SK-N-SH (cell line): ENCODE results near the gene UBE2D2. TPM values are rescaled to one million over a fixed set of nuclear protein-coding genes. Genes with fewer than 3 reads are reported as not detected.

ENCODE experiments used
- CTCF ChIA-PET: fragments of 300-600, 350-600 bp; formaldehyde crosslinking; extraction: SDS; loops from one replicate; lab custom pipeline; 2021; lab: Yijun Ruan, JAX
- POLR2A ChIA-PET: fragments of 350-600 bp; sonication (Branson Sonifier 250); formaldehyde crosslinking; extraction: SDS; loops from one replicate; lab custom pipeline; 2020; ENCODE audit warnings: antibody characterized with exemption, inconsistent platforms; lab: Yijun Ruan, JAX
- DNase-seq: peaks from one replicate; pipeline ENCODE4 v3.0.0; 2012
- H2AFZ ChIP-seq: fragments of 200-600 bp; sonication (generic); 2 replicates; pipeline ENCODE4 v1.8.1; 2016; ENCODE audit warnings: antibody characterized with exemption, mild to moderate bottlenecking, low read depth
- H3F3A ChIP-seq: fragments of 200-600 bp; sonication (generic); replicated peaks from 2 replicates; pipeline ENCODE3; 2016; ENCODE audit warnings: antibody characterized with exemption, mild to moderate bottlenecking; ENCODE audit not compliant: insufficient read depth
- H3K27ac ChIP-seq, 2 experiments: fragments of 200-500 bp in 1 of 2; fragments of 200-600 bp in 1 of 2; sonication (Bioruptor generic) in 1 of 2; sonication (generic), shearing (Covaris generic) in 1 of 2; 2 replicates each; pipeline versions ENCODE4 v1.5.1 to v1.6.1; 2014 to 2016; ENCODE audit warnings: low read depth in 2 of 2, inconsistent platforms in 1 of 2, low read length in 1 of 2, mild to moderate bottlenecking in 1 of 2, mixed read lengths in 1 of 2
- H3K27me3 ChIP-seq: fragments of 200-600 bp; sonication (generic), shearing (Covaris generic); 2 replicates; pipeline ENCODE4 v1.6.1; 2016; ENCODE audit warnings: mixed run types; ENCODE audit not compliant: insufficient read depth
- H3K36me3 ChIP-seq, 2 experiments: fragments of 200-500 bp in 1 of 2; fragments of 200-600 bp in 1 of 2; sonication (Bioruptor generic) in 1 of 2; sonication (generic) in 1 of 2; replicated peaks in 1 of 2; 2 replicates each; pipeline versions ENCODE3 to v1.5.1; 2014 to 2016; ENCODE audit warnings: low read length in 1 of 2, mild to moderate bottlenecking in 1 of 2; ENCODE audit not compliant: insufficient read depth in 2 of 2, control insufficient read depth in 1 of 2
- H3K4me1 ChIP-seq, 2 experiments: fragments of 200-500 bp in 1 of 2; fragments of 200-600 bp in 1 of 2; sonication (Bioruptor generic) in 1 of 2; sonication (generic), shearing (Covaris generic) in 1 of 2; 2 replicates each; pipeline versions ENCODE4 v1.5.1 to v1.6.1; 2014 to 2016; ENCODE audit warnings: low read depth in 1 of 2, low read length in 1 of 2, mixed run types in 1 of 2; ENCODE audit not compliant: insufficient read depth in 2 of 2, control insufficient read depth in 1 of 2
- H3K4me2 ChIP-seq: fragments of 200-600 bp; sonication (generic), shearing (Covaris generic); 2 replicates; pipeline ENCODE4 v1.6.1; 2017; ENCODE audit warnings: mixed run types
- H3K4me3 ChIP-seq, 2 experiments: fragments of 200-500 bp in 1 of 2; fragments of 200-600 bp in 1 of 2; sonication (Bioruptor generic) in 1 of 2; sonication (generic), shearing (Covaris generic) in 1 of 2; 2 replicates each; pipeline versions ENCODE4 v1.5.1 to v1.8.1; 2014 to 2016; ENCODE audit warnings: low read depth in 2 of 2, inconsistent platforms in 1 of 2, low read length in 1 of 2, mild to moderate bottlenecking in 1 of 2, mixed read lengths in 1 of 2, moderate library complexity in 1 of 2
- H3K79me2 ChIP-seq: fragments of 200-600 bp; sonication (generic); 2 replicates; pipeline ENCODE4 v1.8.1; 2017; ENCODE audit warnings: mild to moderate bottlenecking; ENCODE audit not compliant: insufficient read depth
- H3K9ac ChIP-seq: fragments of 200-600 bp; sonication (generic); 2 replicates; pipeline ENCODE4 v1.6.1; 2017; ENCODE audit warnings: mixed run types
- H3K9me2 ChIP-seq: fragments of 200-600 bp; sonication (generic); 2 replicates; pipeline ENCODE4 v1.6.1; 2017; ENCODE audit warnings: mixed run types
- H3K9me3 ChIP-seq: fragments of 200-600 bp; sonication (generic); 2 replicates; pipeline ENCODE4 v1.6.1; 2017; ENCODE audit warnings: mixed run types, mild to moderate bottlenecking, moderate library complexity
- H4K20me1 ChIP-seq: fragments of 200-600 bp; sonication (generic); 2 replicates; pipeline ENCODE4 v1.6.1; 2017; ENCODE audit warnings: mild to moderate bottlenecking, mixed run types; ENCODE audit not compliant: insufficient read depth
- ELF1 ChIP-seq: IDR thresholded peaks from 2 replicates; pipeline ENCODE4 v1.4.0; 2012
- EZH2phosphoT487 ChIP-seq: fragments of 200-600 bp; sonication (generic); IDR thresholded peaks from 2 replicates; pipeline ENCODE4 v1.6.1; 2017; ENCODE audit warnings: low read depth, mixed run types, mild to moderate bottlenecking, antibody characterized with exemption, moderate library complexity, borderline replicate concordance
- FOXJ3 ChIP-seq: sonication (generic); formaldehyde crosslinking; IDR thresholded peaks from 2 replicates; pipeline ENCODE4 v1.5.1; 2020; ENCODE audit warnings: mild to moderate bottlenecking, missing genetic modification reagents
- FOXM1 ChIP-seq: IDR thresholded peaks from 2 replicates; pipeline ENCODE4 v1.4.0; 2012; ENCODE audit warnings: low read depth, mild to moderate bottlenecking
- GABPA ChIP-seq: IDR thresholded peaks from 2 replicates; pipeline ENCODE4 v1.4.0; 2012; ENCODE audit warnings: low read depth, mild to moderate bottlenecking
- GATA2 ChIP-seq: sonication (generic); formaldehyde crosslinking; IDR thresholded peaks from 2 replicates; pipeline ENCODE4 v1.5.0; 2020; ENCODE audit warnings: mild to moderate bottlenecking, missing genetic modification reagents
- JUND ChIP-seq: IDR thresholded peaks from 2 replicates; pipeline ENCODE4 v1.4.0; 2012
- MEF2A ChIP-seq: IDR thresholded peaks from 2 replicates; pipeline ENCODE4 v1.4.0; 2012; ENCODE audit warnings: low read depth, borderline replicate concordance
- MXI1 ChIP-seq: IDR thresholded peaks from 2 replicates; pipeline ENCODE4 v1.6.1; 2012; ENCODE audit warnings: mild to moderate bottlenecking, low read depth, low read length, improper control_type of control experiment
- NFIC ChIP-seq: IDR thresholded peaks from 2 replicates; pipeline ENCODE4 v1.4.0; 2012; ENCODE audit warnings: borderline replicate concordance
- NRF1 ChIP-seq: IDR thresholded peaks from 2 replicates; pipeline ENCODE4 v1.6.1; 2012; ENCODE audit warnings: low read depth, mild to moderate bottlenecking, low read length
- POLR2AphosphoS5 ChIP-seq: IDR thresholded peaks from 2 replicates; pipeline ENCODE4 v1.6.1; 2012; ENCODE audit warnings: low read depth, low read length
- RAD21 ChIP-seq: IDR thresholded peaks from 2 replicates; pipeline ENCODE4 v1.6.1; 2012; ENCODE audit warnings: mild to moderate bottlenecking, low read length
- RCOR1 ChIP-seq: fragments of 150-350 bp; IDR thresholded peaks from 2 replicates; pipeline ENCODE4 v1.6.1; 2017; ENCODE audit warnings: antibody characterized with exemption, low read length
- SMC3 ChIP-seq: IDR thresholded peaks from 2 replicates; pipeline ENCODE4 v1.6.1; 2012; ENCODE audit warnings: low read depth, low read length, improper control_type of control experiment
- TAF1 ChIP-seq: IDR thresholded peaks from 2 replicates; pipeline ENCODE4 v1.6.1; 2012; ENCODE audit warnings: low read depth, mild to moderate bottlenecking, low read length, moderate library complexity, borderline replicate concordance
- TCF12 ChIP-seq: IDR thresholded peaks from 2 replicates; pipeline ENCODE4 v1.4.0; 2012
- TEAD4 ChIP-seq: IDR thresholded peaks from 2 replicates; pipeline ENCODE4 v1.4.0; 2012; ENCODE audit warnings: mild to moderate bottlenecking, borderline replicate concordance; ENCODE audit not compliant: insufficient read depth
- YY1 ChIP-seq: IDR thresholded peaks from 2 replicates; pipeline ENCODE4 v1.4.0; 2012; ENCODE audit warnings: low read depth, mild to moderate bottlenecking
- WGBS: methylation state at CpG from one replicate; pipeline ENCODE4 v1.1.6; 2017; ENCODE audit warnings: low lambda C conversion rate; 5-methylcytosine and 5-hydroxymethylcytosine counted together
- polyA plus RNA-seq, 3 experiments: library from polyadenylated mRNA; depleted of rRNA; stranded (reverse); fragments of >200 nt; gene quantifications; 2 replicates each; pipeline ENCODE4 v1.2.3, GENCODE V29; 2012
- TF ChIP-seq, protein P1 (sequence below): IDR thresholded peaks from 2 replicates; pipeline ENCODE4 v1.4.0; 2012; ENCODE audit warnings: low read depth, borderline replicate concordance
- TF ChIP-seq, protein P2 (sequence below): IDR thresholded peaks from 2 replicates; pipeline ENCODE4; 2012

The UBE2D2 gene
- polyA plus RNA-seq, 1 of the 3 experiments (the other 2 are of a cell fraction) = 24.5 TPM

DNA sequence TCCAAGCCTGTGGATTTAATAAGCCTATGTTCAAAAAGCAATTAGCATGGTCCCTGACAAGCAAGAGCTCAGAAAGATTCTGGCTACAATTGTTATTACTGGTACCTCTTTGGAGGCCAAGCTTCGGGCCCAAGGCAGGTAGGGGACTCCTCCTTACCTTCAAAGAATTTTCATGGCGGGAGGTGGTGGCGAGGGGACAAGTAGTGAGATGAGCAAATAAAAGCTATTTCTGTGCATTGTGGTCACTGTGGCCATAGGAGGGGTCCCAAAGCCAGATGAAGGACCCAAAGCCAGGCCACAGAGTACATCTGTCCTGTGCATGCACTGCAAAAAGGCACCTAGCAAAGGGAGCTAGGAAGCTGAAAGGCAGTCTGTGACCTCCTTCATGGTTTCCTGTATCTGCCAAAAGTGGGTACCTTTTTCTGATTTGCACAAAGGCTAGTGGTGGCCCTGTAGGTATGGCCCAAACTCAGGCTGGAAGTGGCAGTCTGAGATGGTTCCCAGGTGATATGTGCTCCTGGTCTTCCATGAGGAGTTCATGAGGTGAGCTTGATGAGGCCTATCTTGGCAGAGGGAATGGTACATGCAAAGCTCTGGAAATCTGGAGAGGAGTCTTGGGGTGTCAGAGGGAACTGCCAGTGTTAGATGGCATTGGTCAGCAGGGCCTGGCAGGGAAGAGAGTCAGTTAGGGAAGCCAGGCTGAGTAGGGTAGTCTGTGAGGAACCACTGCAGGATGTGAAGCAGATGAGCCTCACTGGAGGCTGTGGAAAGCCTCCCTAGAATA, 83.7 kb downstream of the UBE2D2 start:
- Histone ChIP-seq H2AFZ (no peak overlapping the region), H3K4me3 (no peak overlapping the region), H3K9me2 (no peaks in the 10 kb centered on the region), H3K9ac (no peak overlapping the region), H3K27ac (no peak overlapping the region), H3F3A (peaks cover 7% of the 10 kb centered on the region), H3K4me1 (peaks cover 3 to 39% of the 10 kb centered on the region in 2 experiments; a peak in 2 of 4 replicates), H3K9me3 (no peaks in the 10 kb centered on the region), H3K36me3 (no peaks in the 10 kb centered on the region), H4K20me1 (no peaks in the 10 kb centered on the region), H3K4me2 (no peak overlapping the region), H3K27me3 (no peaks in the 10 kb centered on the region), H3K79me2 (peaks cover 21% of the 10 kb centered on the region)
- WGBS = 96% methylated on average over 3 of the region's 3 CpGs
- POLR2A ChIA-PET = interaction anchor here (1.7 kb wide), 1 partner anchor 16 kb away, joined by 4 read pairs; no protein-coding TSS in a partner anchor
- CTCF ChIA-PET = interaction anchor here (0.8 to 22.4 kb wide), 6 partner anchors 9 to 123 kb away, joined by 3 to 627 read pairs (median 10); no protein-coding TSS in a partner anchor
- DNase-seq = peak; percentile 15
- no peak for TF ChIP-seq FOXJ3 (CRISPR knock-in tag)

DNA sequence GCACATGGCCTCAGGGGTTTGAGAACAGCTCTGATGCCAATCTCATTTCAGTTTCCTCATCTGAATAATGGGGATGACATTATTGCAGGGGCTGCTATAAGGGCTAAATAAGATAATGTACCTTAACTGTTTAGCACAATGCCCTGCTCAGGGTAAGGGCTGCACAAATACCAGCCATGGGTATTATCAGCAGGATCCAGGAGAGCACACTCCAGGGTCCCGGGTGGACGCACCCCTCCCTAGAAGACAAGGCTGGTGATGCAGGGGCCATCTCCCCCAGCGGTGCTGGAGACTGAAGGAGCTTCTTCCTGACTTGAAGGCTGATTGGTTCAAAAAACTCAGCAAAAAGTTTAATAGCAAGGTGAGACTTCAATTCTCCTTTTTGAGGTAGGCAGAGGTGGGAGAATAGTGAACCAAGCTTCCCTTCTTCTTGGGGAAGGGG, 84.3 kb downstream of the UBE2D2 start:
- H3K36me3 ChIP-seq = no peaks in the 10 kb centered on the region
- peaks cover 2 to 33% of the 10 kb centered on the region in 2 experiments; a peak in 2 of 4 replicates for H3K4me1 ChIP-seq
- H3K4me2 ChIP-seq = no peak overlapping the region
- no peak overlapping the region for H3K9ac ChIP-seq
- H2AFZ ChIP-seq = no peak overlapping the region
- H3K9me2 ChIP-seq = no peaks in the 10 kb centered on the region
- H3F3A ChIP-seq = peaks cover 9% of the 10 kb centered on the region
- 85% methylated on average over 3 of the region's 3 CpGs for WGBS
- H3K27ac ChIP-seq = no peak overlapping the region
- ChIA-PET CTCF (interaction anchor here (0.6 to 22.4 kb wide), 7 partner anchors 9 to 122 kb away, joined by 3 to 627 read pairs (median 6); no protein-coding TSS in a partner anchor), POLR2A (interaction anchor here (1.7 kb wide), 1 partner anchor 16 kb away, joined by 4 read pairs; no protein-coding TSS in a partner anchor)
- peaks cover 27% of the 10 kb centered on the region for H3K79me2 ChIP-seq
- no peaks in the 10 kb centered on the region for H3K9me3 ChIP-seq
- no peak overlapping the region for H3K4me3 ChIP-seq
- no peak for DNase-seq
- H4K20me1 ChIP-seq = no peaks in the 10 kb centered on the region; the same call in 1 of the 2 replicates
- H3K27me3 ChIP-seq = no peaks in the 10 kb centered on the region
- TF ChIP-seq EZH2phosphoT487 (no peak), SMC3 (no peak), NFIC (no peak), RCOR1 (0 out of 2 replicates have a peak, but pooled peaks have one; percentile 16), YY1 (no peak), GABPA (no peak), MEF2A (no peak)

DNA sequence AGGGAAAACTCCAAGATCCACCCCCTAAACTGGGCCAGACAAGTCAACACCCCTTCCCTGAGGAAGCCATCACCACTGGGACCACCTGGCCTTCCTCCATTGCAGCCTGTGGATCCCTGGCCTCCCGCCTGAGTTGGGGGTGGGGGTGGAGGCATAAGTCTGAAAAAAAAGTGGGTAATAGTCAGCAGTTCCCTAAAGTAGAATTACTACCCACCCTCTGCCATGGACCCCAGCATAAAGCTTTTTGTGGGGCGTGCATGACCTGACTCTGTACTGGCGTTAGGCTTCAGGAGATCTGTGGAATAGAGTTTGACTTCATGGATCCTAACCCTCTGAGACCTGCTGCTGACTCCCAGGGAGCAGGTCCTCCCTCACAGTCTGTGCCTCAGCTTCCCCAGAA, 85.0 kb downstream of the UBE2D2 start:
- CTCF ChIA-PET = interaction anchor here (0.6 to 22.4 kb wide), 6 partner anchors 10 to 121 kb away, joined by 3 to 627 read pairs (median 44); no protein-coding TSS in a partner anchor

More for the DNA sequence above, 85.0 kb downstream of the UBE2D2 start:
- WGBS = 94% methylated on average over 2 of the region's 3 CpGs
- H3K9me2 ChIP-seq = no peaks in the 10 kb centered on the region
- H3K79me2 ChIP-seq = peaks cover 33% of the 10 kb centered on the region
- H3K27ac ChIP-seq = no peak overlapping the region
- no peak overlapping the region for H3K4me3 ChIP-seq
- no peak overlapping the region for H3K4me2 ChIP-seq
- H3K9me3 ChIP-seq = no peaks in the 10 kb centered on the region
- peaks cover 0 to 36% of the 10 kb centered on the region in 2 experiments; a peak in 1 of 4 replicates for H3K4me1 ChIP-seq
- no peaks in the 10 kb centered on the region for H3K27me3 ChIP-seq
- H3K36me3 ChIP-seq = no peaks in the 10 kb centered on the region
- peaks cover 16% of the 10 kb centered on the region for H3F3A ChIP-seq
- no peak overlapping the region for H3K9ac ChIP-seq
- H4K20me1 ChIP-seq = peaks cover 6% of the 10 kb centered on the region; the same call in 1 of the 2 replicates
- peak; percentile 5 for DNase-seq
- TF ChIP-seq, protein P1, sequence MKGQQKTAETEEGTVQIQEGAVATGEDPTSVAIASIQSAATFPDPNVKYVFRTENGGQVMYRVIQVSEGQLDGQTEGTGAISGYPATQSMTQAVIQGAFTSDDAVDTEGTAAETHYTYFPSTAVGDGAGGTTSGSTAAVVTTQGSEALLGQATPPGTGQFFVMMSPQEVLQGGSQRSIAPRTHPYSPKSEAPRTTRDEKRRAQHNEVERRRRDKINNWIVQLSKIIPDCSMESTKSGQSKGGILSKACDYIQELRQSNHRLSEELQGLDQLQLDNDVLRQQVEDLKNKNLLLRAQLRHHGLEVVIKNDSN = no peak
- TF ChIP-seq FOXM1 = no peak
- TF ChIP-seq EZH2phosphoT487 = no peak
- no peak for TF ChIP-seq JUND
- no peak for TF ChIP-seq RAD21
- no peak for TF ChIP-seq MXI1
- TF ChIP-seq GATA2 (CRISPR knock-in tag) = no peak
- TF ChIP-seq, protein P2, sequence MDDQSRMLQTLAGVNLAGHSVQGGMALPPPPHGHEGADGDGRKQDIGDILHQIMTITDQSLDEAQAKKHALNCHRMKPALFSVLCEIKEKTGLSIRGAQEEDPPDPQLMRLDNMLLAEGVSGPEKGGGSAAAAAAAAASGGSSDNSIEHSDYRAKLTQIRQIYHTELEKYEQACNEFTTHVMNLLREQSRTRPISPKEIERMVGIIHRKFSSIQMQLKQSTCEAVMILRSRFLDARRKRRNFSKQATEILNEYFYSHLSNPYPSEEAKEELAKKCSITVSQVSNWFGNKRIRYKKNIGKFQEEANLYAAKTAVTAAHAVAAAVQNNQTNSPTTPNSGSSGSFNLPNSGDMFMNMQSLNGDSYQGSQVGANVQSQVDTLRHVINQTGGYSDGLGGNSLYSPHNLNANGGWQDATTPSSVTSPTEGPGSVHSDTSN = no peak
- no peak for TF ChIP-seq TEAD4
- no peak for TF ChIP-seq TCF12
- TF ChIP-seq TAF1 = no peak
- no peak for TF ChIP-seq NFIC
- no peak for TF ChIP-seq MEF2A
- no peak for TF ChIP-seq POLR2AphosphoS5
- TF ChIP-seq NRF1 = no peak
- no peak for TF ChIP-seq ELF1
- no peak overlapping the region for H2AFZ ChIP-seq
- POLR2A ChIA-PET = interaction anchor here (6.9 kb wide), 1 partner anchor 8 kb away, joined by 130 read pairs; no protein-coding TSS in a partner anchor
